GM10248 (cell line): ENCODE measurements around the gene TBC1D2B.

Experiments used
- CTCF ChIA-PET: fragments of 300-600 bp; sonication (Branson Sonifier 250); formaldehyde crosslinking; extraction: SDS; loops from one replicate; lab custom pipeline; 2021; ENCODE audit warnings: antibody characterized with exemption; lab: Yijun Ruan, JAX
- POLR2A ChIA-PET: fragments of 350-650 bp; sonication (Branson Sonifier 250); formaldehyde crosslinking; extraction: SDS; loops from one replicate; lab custom pipeline; 2020; ENCODE audit warnings: antibody characterized with exemption; lab: Yijun Ruan, JAX
- DNase-seq: peaks from one replicate; pipeline ENCODE4 v3.0.0; 2012; ENCODE audit errors: extremely low spot score
- TF ChIP-seq, protein P1 (sequence below): IDR thresholded peaks from 2 replicates; pipeline ENCODE4 v1.5.1; 2012; ENCODE audit warnings: mild to moderate bottlenecking, low read depth; ENCODE audit errors: extremely low read depth, missing control alignments, control extremely low read depth

The TBC1D2B gene

DNA sequence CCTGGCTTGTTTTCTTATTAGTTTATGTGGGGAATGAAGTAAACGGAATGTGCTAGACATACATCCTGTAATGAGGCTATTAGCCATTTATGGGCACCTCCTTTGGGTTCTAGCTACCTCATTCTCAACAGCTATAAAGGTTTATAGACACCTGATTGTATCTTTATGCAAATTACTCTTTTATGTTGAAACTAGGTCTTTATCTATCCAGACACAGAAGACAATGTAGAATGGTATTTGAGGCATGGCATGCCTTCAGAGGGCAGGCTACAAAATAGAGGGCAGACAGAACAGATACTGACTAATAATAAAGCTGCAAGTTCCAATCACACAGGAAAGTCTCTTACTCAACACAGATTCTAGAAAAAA is 27.1 kb downstream of the TBC1D2B start:
- no peak for DNase-seq
- TF ChIP-seq, protein P1, sequence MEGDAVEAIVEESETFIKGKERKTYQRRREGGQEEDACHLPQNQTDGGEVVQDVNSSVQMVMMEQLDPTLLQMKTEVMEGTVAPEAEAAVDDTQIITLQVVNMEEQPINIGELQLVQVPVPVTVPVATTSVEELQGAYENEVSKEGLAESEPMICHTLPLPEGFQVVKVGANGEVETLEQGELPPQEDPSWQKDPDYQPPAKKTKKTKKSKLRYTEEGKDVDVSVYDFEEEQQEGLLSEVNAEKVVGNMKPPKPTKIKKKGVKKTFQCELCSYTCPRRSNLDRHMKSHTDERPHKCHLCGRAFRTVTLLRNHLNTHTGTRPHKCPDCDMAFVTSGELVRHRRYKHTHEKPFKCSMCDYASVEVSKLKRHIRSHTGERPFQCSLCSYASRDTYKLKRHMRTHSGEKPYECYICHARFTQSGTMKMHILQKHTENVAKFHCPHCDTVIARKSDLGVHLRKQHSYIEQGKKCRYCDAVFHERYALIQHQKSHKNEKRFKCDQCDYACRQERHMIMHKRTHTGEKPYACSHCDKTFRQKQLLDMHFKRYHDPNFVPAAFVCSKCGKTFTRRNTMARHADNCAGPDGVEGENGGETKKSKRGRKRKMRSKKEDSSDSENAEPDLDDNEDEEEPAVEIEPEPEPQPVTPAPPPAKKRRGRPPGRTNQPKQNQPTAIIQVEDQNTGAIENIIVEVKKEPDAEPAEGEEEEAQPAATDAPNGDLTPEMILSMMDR = no peak
- ChIA-PET POLR2A (interaction anchor here (1.3 kb wide), 1 partner anchor 18 kb away, joined by 3 read pairs; no protein-coding TSS in a partner anchor), CTCF (interaction anchor here (1.1 to 3.8 kb wide), 10 partner anchors 8 to 91 kb away, joined by 3 to 23 read pairs (median 11); no protein-coding TSS in a partner anchor)

DNA sequence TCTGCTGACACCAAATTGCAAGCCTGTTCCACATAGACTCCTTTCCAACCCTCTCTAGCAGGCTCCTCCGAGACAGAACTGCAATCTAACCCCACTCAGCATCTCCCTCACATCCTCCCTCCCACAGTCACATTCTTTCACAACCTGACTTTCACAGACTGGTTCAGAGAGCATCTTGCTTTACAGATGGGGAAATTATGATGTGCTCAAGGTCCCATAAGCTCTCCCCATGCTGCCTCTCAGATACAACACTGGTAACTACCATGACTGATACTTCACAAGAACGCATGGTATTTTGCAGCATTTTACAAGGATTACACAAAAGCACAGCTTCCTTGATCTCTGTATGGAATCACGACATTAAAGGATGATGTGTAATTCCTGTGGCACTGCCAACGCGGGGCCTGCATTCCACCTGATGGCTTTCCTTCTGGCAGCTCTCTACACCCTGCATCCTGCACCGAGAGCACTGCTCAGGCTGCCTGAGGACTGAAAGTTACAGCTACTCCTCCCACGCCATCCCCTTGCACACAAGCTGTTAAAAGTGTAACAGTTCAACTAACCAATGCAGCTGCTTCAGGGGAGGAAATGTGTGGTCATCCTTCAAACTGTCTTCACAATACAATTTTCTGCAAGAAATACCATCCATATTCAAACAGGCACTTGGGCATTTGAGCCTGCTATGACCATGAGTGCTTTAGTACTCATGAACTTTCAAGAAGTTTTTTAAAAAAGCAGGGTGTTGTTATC is 27.6 kb downstream of the TBC1D2B start:
- CTCF ChIA-PET = interaction anchor here (1.1 to 3.8 kb wide), 9 partner anchors 8 to 90 kb away, joined by 3 to 23 read pairs (median 13); no protein-coding TSS in a partner anchor

DNA sequence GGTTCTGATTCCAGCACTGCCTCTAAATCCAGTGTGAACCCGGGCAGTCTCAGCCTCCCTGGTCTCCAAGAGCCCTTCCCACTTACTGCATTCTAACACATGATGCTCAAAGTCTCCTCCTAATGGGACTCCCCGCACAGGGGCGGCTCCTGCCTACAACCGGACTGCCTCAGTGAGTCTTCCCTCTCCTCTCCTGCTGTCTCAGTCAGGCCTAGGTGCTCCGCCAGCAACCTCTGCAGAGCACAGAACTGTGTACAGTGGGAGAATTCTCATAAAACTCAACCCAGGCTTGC is 28.9 kb downstream of the TBC1D2B start:
- POLR2A ChIA-PET = no interaction called here
- no peak for DNase-seq
- CTCF ChIA-PET = interaction anchor here (0.7 to 1.2 kb wide), 3 partner anchors 18 to 23 kb away, joined by 3 read pairs; no protein-coding TSS in a partner anchor
- TF ChIP-seq, protein P1 = no peak

More for the DNA sequence above, 27.6 kb downstream of the TBC1D2B start:
- DNase-seq = peak; percentile 71
- TF ChIP-seq, protein P1 = no peak
- POLR2A ChIA-PET = interaction anchor here (1.3 kb wide), 1 partner anchor 19 kb away, joined by 3 read pairs; no protein-coding TSS in a partner anchor

DNA sequence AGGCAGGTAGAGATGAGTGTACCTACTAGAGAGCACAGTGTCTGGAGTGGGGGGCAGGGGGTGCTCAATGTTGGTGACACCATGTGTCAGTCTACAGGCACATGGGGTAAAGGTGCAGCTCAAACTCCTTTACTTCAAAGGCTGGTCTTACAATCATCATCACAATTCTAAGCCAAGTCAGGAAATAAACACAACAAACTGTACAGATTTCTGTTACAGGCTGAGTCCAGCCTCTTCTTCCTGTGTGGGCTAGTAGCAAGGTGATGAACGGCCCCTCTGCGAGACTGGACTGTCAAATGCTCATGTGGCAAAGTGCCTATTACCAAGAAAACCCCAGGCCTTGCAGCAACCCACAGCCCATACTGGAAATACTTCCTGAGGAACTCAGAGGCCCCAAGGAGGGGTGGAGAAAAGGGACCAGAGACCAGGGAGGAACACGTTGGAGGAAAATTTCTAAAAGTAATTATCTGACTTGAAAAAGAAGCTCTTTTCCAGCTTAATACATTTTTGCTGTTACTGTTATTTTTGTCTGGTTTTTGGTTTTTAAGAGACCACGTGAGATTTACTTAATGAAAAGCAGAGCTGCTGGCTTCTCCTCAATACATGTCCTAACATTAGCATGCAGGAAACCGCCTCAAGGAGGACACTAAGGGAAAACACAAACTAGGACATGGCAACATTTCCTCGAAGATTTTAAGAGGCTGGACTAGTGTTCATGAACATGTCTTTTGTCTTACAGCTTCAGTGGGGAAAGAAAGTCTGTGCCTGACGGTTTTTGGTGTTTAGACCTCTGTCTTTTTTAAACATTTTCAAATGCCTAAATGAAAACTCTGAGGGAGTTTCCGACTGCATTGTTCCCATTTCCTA is 29.5 kb downstream of the TBC1D2B start:
- POLR2A ChIA-PET = no interaction called here
- TF ChIP-seq, protein P1 = no peak
- no peak for DNase-seq
- CTCF ChIA-PET = interaction anchor here (0.7 to 2.1 kb wide), 5 partner anchors 8 to 24 kb away, joined by 3 to 7 read pairs (median 3); no protein-coding TSS in a partner anchor

DNA sequence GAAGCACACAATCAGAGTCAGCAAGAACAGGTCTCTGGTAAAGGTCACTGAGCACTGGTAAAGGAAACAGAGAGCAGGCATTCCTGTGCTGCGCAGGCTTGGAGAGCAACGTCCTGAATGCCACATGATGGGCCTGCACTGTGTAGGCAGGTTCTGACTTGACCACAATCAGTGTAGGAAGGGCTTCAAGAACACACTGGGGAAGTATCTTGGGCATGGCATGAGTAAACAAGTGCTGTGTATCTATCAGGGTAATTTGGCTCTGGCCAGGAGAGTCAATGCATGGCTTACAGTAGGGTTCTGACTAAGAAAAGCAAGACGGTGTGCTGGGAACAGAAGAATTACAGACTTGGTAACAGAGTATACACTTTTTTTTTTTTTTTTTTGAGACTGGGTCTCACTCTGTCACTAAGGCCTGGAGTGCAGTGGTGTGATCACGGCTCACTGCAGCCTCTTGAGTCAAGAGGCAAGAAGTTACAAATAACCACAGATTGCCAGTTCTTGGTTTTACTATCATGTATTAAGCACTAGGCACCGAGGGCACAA is 30.6 kb downstream of the TBC1D2B start:
- POLR2A ChIA-PET = no interaction called here
- no peak for DNase-seq
- CTCF ChIA-PET = interaction anchor here (1.3 to 2.1 kb wide), 2 partner anchors 10 to 12 kb away, joined by 5 to 7 read pairs; no protein-coding TSS in a partner anchor
- TF ChIP-seq, protein P1 = no peak

- TF ChIP-seq, protein P1 = no peak
- no peak for DNase-seq
- CTCF ChIA-PET = interaction anchor here (0.7 to 1.2 kb wide), 3 partner anchors 10 to 63 kb away, joined by 3 to 7 read pairs (median 4); no protein-coding TSS in a partner anchor
- POLR2A ChIA-PET = no interaction called here
Observed at GRCh38 chr15:78045189-78045588, 32.3 kb downstream of the TBC1D2B start.
